Panc1 (cell line): ENCODE results near the gene P2RX3.
"Not testable (repeated sequence)": the region's sequence is repeated elsewhere in the genome, so short reads cannot be mapped to it uniquely, and the experiment has no call there.

Experiments
- CTCF ChIP-seq: fragments of 450-650 bp; IDR thresholded peaks from 2 replicates; pipeline ENCODE4 v1.5.1; 2017; ENCODE audit warnings: mild to moderate bottlenecking
- POLR2AphosphoS5 ChIP-seq: IDR thresholded peaks from 2 replicates; pipeline ENCODE4 v1.6.1; 2012; ENCODE audit warnings: mild to moderate bottlenecking, low read depth, low read length, moderate library complexity

- not testable (repeated sequence) for TF ChIP-seq CTCF, POLR2AphosphoS5
Measured at GRCh38 chr11:57361420-57361819, 23.3 kb downstream of the P2RX3 start.
